HepG2 (cell line): ENCODE measurements around the gene TLR9. TPM values are rescaled to one million over a fixed set of nuclear protein-coding genes. Genes with fewer than 3 reads are reported as not detected.

Experiments
- AKNA ChIP-seq: sonication (generic); formaldehyde crosslinking; IDR thresholded peaks from 2 replicates; pipeline ENCODE4 v1.4.0; 2020; ENCODE audit warnings: missing genetic modification reagents, borderline replicate concordance
- HOXA5 ChIP-seq: sonication (generic); formaldehyde crosslinking; IDR thresholded peaks from 2 replicates; pipeline ENCODE4 v1.4.0; 2020; ENCODE audit warnings: missing genetic modification reagents
- HOXD1 ChIP-seq: sonication (generic); formaldehyde crosslinking; IDR thresholded peaks from 2 replicates; pipeline ENCODE4 v1.5.0; 2020; ENCODE audit warnings: missing genetic modification reagents
- JUNB ChIP-seq: sonication (generic); formaldehyde crosslinking; IDR thresholded peaks from 2 replicates; pipeline ENCODE4 v1.8.0; 2022; ENCODE audit warnings: missing genetic modification reagents, mild to moderate bottlenecking, borderline replicate concordance
- RBM39 ChIP-seq: fragments of 200-400 bp; formaldehyde crosslinking; IDR thresholded peaks from one replicate; pipeline ENCODE4 v1.6.1; 2018; ENCODE audit warnings: antibody characterized with exemption, mild to moderate bottlenecking, low read depth, low read length; ENCODE audit not compliant: poor library complexity, severe bottlenecking
- SAP130 ChIP-seq: IDR thresholded peaks from 2 replicates; pipeline ENCODE4 v1.6.1; 2016; ENCODE audit warnings: low read depth
- SIX1 ChIP-seq: sonication (generic); formaldehyde crosslinking; IDR thresholded peaks from 2 replicates; pipeline ENCODE4 v1.4.0; 2020; ENCODE audit warnings: missing genetic modification reagents, borderline replicate concordance
- ZBTB8A ChIP-seq: sonication (generic); formaldehyde crosslinking; IDR thresholded peaks from 2 replicates; pipeline ENCODE4 v1.4.0; 2020; ENCODE audit warnings: mild to moderate bottlenecking, low read depth, missing genetic modification reagents, borderline replicate concordance
- ZFP1 ChIP-seq: IDR thresholded peaks from 2 replicates; pipeline ENCODE4 v1.6.1; 2016
- ZNF530 ChIP-seq: sonication (generic); formaldehyde crosslinking; IDR thresholded peaks from 2 replicates; pipeline ENCODE4 v1.5.0; 2020; ENCODE audit warnings: low read depth, mild to moderate bottlenecking, missing genetic modification reagents
- ZSCAN31 ChIP-seq: sonication (generic); formaldehyde crosslinking; IDR thresholded peaks from 2 replicates; pipeline ENCODE4 v1.5.0; 2020; ENCODE audit warnings: low read depth, mild to moderate bottlenecking, missing genetic modification reagents
- polyA plus RNA-seq, 8 experiments: library from polyadenylated mRNA; depleted of rRNA in 3 of 8; stranded (reverse) in 7 of 8; unstranded in 1 of 8; fragments of >200 nt; fragmentation: Illumina TruSeq in 4 of 8; extraction: Trizol in 4 of 8; gene quantifications; 2 replicates each; pipeline versions ENCODE4 v1.2.1 to v1.2.3, GENCODE V29; 2011 to 2016; ENCODE audit warnings: low read depth in 4 of 8, missing spikeins in 1 of 8, mixed read lengths in 1 of 8; ENCODE audit not compliant: insufficient read depth in 1 of 8
- total RNA-seq, 5 experiments: library from RNA; depleted of rRNA; stranded (reverse); fragments of >200 nt; fragmentation: Illumina TruSeq; extraction: Trizol; gene quantifications; 2 replicates each; pipeline ENCODE4 v1.2.3, GENCODE V29; 2016; ENCODE audit warnings: low read depth in 1 of 5

Gene TLR9
- total and polyA plus RNA-seq, 2 of the 13 experiments (the other 11 are each of a cell fraction or from before 2014, with no cell fraction given), result not detected

- no peak for TF ChIP-seq AKNA (CRISPR knock-in tag)
- TF ChIP-seq SIX1 (CRISPR knock-in tag), result peak; percentile 81
- no peak for TF ChIP-seq ZSCAN31 (CRISPR knock-in tag)
- TF ChIP-seq ZFP1 (CRISPR knock-in tag), result peak; percentile 67; the same call in 1 of the 2 replicates
- TF ChIP-seq ZBTB8A (CRISPR knock-in tag), result peak; percentile 64; the same call in 1 of the 2 replicates
- no peak for TF ChIP-seq ZNF530 (CRISPR knock-in tag)
- TF ChIP-seq SAP130 (CRISPR knock-in tag), result peak; percentile 79
- TF ChIP-seq HOXD1 (CRISPR knock-in tag), result no peak
- peak; percentile 71; the same call in 1 of the 2 replicates for TF ChIP-seq HOXA5 (CRISPR knock-in tag)
- TF ChIP-seq RBM39, result no peak
- peak; percentile 76; the same call in 1 of the 2 replicates for TF ChIP-seq JUNB (CRISPR knock-in tag)
Observed at GRCh38 chr3:52210550-52211046, 14.8 kb downstream of the TLR9 start (continued).
